NCI-H2029 treated with DMSO at 0.1 percent for 48 hours (cell line): ENCODE measurements around the gene FXYD4.
"Not testable (repeated sequence)": the region's sequence is repeated elsewhere in the genome, so short reads cannot be mapped to it uniquely, and the experiment has no call there.

Experiments used
- DNase-seq: peaks from one replicate; lab custom pipeline; 2025; lab: John Stamatoyannopoulos, UW

The FXYD4 gene

DNA sequence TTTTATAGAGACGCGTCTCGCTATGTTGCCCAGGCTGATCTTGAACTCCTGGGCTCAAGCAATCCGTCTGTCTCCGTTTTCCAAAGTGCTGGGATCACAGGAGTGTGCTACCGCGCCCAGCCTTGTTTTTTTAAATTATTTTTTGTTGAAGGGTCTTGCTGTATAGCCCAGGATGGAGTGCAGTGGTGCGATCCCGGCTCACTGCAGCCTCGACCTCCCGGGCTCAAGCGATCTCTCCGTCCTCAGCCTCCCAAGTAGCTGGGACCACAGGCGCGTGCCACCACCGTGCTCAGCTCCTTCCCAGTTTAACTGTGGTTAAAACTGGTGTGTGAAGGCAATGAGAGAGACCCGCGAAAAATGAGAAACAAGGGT is 48.5 kb downstream of the FXYD4 start:
- DNase-seq = no peak

DNA sequence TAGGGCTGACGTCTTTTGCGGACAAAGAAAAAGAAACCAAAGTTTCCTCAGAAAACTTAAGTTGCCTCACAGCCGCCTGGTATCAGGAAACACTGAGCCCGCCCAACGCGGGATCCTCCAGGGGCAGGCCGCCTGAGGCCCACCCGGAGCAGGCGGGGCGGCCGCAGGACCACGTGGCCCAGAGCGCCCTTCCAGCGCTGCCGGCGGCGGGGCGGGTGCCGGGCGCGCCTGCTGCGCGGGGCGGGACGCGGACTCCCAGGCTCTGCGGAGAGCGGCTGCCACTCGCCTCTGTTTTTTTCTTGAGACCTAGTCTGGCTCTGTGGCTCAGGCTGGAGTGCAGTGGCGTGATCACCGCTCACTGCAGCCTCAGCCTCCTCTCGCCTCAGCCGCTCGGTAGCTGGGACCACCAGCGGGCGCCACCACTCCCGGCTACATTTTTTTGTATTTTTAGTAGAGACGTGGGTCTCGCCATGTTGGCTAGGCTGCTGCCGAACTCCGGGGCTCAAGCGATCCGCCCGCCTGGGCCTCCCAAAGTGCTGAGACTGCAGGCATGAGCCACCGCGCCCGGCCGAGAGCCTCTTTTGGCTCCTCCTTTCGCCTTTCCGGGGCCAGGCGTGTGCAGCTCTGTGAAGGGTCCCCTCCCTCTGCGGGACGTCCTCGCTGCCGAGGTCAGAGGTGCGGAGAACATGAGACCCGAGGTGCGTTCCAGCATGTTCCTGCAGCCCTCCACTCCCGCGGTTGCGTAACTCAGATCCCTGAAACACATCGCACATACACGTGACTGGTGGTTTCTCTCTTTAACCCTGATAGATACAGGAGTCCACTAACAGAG is 49.1 kb downstream of the FXYD4 start:
- DNase-seq = no peak

DNA sequence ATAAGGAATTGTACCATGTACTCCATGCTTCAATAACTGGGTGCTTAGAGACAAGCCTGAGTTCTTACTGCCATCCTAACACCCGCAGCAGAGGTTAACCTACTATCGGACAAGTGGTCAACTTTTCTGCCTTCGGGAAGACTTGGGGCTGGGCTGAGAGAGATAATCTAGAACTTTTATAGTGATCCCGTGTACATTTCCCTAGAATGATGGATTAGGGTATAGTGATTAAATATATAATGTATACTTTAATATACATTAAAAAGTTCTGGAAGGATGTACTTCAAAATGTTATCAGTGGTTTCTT is 49.7 kb downstream of the FXYD4 start:
- no peak for DNase-seq

DNA sequence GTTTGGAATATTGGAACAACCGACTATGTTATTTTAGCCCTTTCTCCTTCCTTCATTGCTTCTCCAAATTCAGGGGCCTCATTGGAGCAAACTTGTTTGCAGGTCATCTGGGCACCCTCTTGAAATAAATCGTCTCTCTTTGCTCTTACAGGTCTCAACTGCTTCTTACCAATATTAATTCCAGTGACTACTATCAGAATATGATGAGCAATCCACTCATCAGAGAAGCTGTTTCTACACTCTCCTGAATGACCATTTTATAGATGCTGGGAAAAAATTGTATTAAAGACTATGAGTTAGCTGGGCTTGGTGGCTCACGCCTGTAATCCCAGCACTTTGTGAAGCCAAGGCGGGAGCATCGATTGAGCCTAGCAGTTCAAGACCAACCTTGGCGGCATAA is 50.1 kb downstream of the FXYD4 start:
- DNase-seq = no peak

DNA sequence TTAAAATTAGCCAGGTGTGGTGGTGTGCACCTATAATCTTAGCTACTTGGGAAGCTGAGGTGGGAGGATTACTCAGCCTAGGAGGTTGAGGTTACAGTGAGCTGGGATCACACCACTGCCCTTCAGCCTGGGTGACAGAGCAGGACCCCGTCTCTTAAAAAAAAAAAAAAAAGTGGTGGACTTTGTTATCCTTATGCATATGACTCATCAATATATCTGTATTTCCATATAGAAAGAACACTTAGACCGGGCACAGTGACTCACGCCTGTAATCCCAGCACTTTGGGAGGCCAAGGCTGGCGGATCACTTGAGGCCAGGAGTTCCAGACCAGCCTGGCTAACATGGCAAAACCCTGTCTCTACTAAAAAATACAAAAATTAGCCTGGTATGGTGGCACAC is 50.5 kb downstream of the FXYD4 start:
- DNase-seq = not testable (repeated sequence)

DNA sequence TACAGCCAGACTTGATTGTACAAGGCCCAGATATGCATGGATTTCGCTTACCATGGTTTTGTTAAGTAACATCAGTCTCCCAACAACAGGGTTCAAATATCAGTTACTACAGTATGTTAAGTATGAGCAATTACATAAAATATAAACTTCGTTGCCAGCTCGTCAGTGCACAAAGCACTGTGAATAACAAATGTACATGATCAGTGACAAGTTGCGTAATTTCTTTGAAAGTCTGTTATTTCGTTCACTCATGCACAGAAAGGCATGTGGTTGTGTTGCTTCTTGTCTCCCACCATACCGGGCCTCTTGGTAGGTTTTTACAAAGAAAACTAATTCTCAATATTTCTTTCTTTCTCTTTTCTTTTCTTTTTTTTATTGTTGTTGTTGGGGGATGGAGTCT is 53.0 kb downstream of the FXYD4 start:
- DNase-seq = no peak
